ENCODE measurements around the gene C1QTNF6.

Gene C1QTNF6

GRCh38 chr22:37215890-37216289 is 27.8 kb upstream of the C1QTNF6 start:
- Histone ChIP-seq H3K36me3 (ENCODE audit: control insufficient read depth in 2 of 2, insufficient read depth in 1 of 2, low read length in 2 of 2) (no peaks in the 10 kb centered on the region), H3K9me3 (ENCODE audit: control insufficient read depth, insufficient read depth, low read depth, low read length) (no peaks in the 10 kb centered on the region), H3K27ac (ENCODE audit: extremely low read depth, low read depth, low read length) (no peak overlapping the region), H3K4me1 (ENCODE audit: control insufficient read depth, insufficient read depth, low read length) (no peaks in the 10 kb centered on the region), H3K4me3 (ENCODE audit: low read depth, low read length) (no peak overlapping the region)
- TF ChIP-seq ZNF404 (tag by site-specific recombination; IDR thresholded peaks at IDR 0.05), result no peak
- TF ChIP-seq ZNF184 (tag by site-specific recombination; IDR thresholded peaks at IDR 0.05), result no peak
- TF ChIP-seq ZBTB17 (tag by site-specific recombination; IDR thresholded peaks at IDR 0.05), result no peak
- no peak for TF ChIP-seq ZNF639 (tag by site-specific recombination; IDR thresholded peaks at IDR 0.05)
- TF ChIP-seq ZNF169 (tag by site-specific recombination; IDR thresholded peaks at IDR 0.05), result no peak
- no peak for TF ChIP-seq ZSCAN5A (tag by site-specific recombination; IDR thresholded peaks at IDR 0.05)
- no peak for TF ChIP-seq PRDM6 (tag by site-specific recombination; IDR thresholded peaks at IDR 0.05)
- no peak for TF ChIP-seq GLI4 (tag by site-specific recombination; IDR thresholded peaks at IDR 0.05)
- no peak for TF ChIP-seq ZNF266 (tag by site-specific recombination; IDR thresholded peaks at IDR 0.05; ENCODE audit: low read depth)
- TF ChIP-seq ZNF324 (tag by site-specific recombination; IDR thresholded peaks at IDR 0.05), result no peak
- TF ChIP-seq ZNF596 (tag by site-specific recombination; IDR thresholded peaks at IDR 0.05), result no peak
- no peak for TF ChIP-seq BCL11B (tag by site-specific recombination; IDR thresholded peaks at IDR 0.05; ENCODE audit: low read depth)
- no peak for TF ChIP-seq PRDM1 (tag by site-specific recombination; IDR thresholded peaks at IDR 0.05)
- no peak for TF ChIP-seq ZNF211 (tag by site-specific recombination; IDR thresholded peaks at IDR 0.05; ENCODE audit: low read depth)
- POLR2A ChIA-PET, result interaction anchor here (0.6 kb wide), 1 partner anchor 592 kb away, joined by 3 read pairs; the partner anchor contains the start of gene GCAT
- CTCF ChIA-PET, result interaction anchor here (0.7 to 2.9 kb wide), 3 partner anchors 16 to 243 kb away, joined by 4 to 19 read pairs (median 4); no protein-coding TSS in a partner anchor

GRCh38 chr22:37214731-37215030 is 26.6 kb upstream of the C1QTNF6 start:
- no peaks in the 10 kb centered on the region for H3K36me3 ChIP-seq (ENCODE audit: control insufficient read depth in 2 of 2, insufficient read depth in 1 of 2, low read length in 2 of 2)
- no peak overlapping the region for H3K27ac ChIP-seq (ENCODE audit: extremely low read depth, low read depth, low read length)
- ChIA-PET CTCF (interaction anchor here (0.7 to 1.6 kb wide), 2 partner anchors 15 to 74 kb away, joined by 3 to 5 read pairs; no protein-coding TSS in a partner anchor), POLR2A (no interaction called here)
- no peak overlapping the region for H3K4me3 ChIP-seq (ENCODE audit: low read depth, low read length)
- no peaks in the 10 kb centered on the region for H3K9me3 ChIP-seq (ENCODE audit: control insufficient read depth, insufficient read depth, low read depth, low read length)
- no peaks in the 10 kb centered on the region for H3K4me1 ChIP-seq (ENCODE audit: control insufficient read depth, insufficient read depth, low read length)
- TF ChIP-seq GLIS1 (tag by site-specific recombination; IDR thresholded peaks at IDR 0.05), result no peak
- TF ChIP-seq ZNF184 (tag by site-specific recombination; IDR thresholded peaks at IDR 0.05), result no peak
- TF ChIP-seq ZNF138 (tag by site-specific recombination; IDR thresholded peaks at IDR 0.05; ENCODE audit: borderline replicate concordance), result no peak
- no peak for TF ChIP-seq ZFHX2 (tag by site-specific recombination; conservative IDR thresholded peaks at IDR 0.05)
- TF ChIP-seq KLF1 (tag by site-specific recombination; IDR thresholded peaks at IDR 0.05), result no peak
- TF ChIP-seq ZBTB49 (tag by site-specific recombination; IDR thresholded peaks at IDR 0.05; ENCODE audit: low read depth), result no peak
- no peak for TF ChIP-seq ZNF558 (tag by site-specific recombination; IDR thresholded peaks at IDR 0.05)
- TF ChIP-seq ZNF629 (tag by site-specific recombination; IDR thresholded peaks at IDR 0.05), result no peak
- TF ChIP-seq ZNF449 (tag by site-specific recombination; IDR thresholded peaks at IDR 0.05), result no peak
- TF ChIP-seq TRIM28 (IDR thresholded peaks at IDR 0.05; ENCODE audit: borderline replicate concordance, low read length), result no peak
- TF ChIP-seq ZNF280D (tag by site-specific recombination; IDR thresholded peaks at IDR 0.05), result no peak
